Measurements from ENCODE around the gene SP9.

SP9 gene

DNA sequence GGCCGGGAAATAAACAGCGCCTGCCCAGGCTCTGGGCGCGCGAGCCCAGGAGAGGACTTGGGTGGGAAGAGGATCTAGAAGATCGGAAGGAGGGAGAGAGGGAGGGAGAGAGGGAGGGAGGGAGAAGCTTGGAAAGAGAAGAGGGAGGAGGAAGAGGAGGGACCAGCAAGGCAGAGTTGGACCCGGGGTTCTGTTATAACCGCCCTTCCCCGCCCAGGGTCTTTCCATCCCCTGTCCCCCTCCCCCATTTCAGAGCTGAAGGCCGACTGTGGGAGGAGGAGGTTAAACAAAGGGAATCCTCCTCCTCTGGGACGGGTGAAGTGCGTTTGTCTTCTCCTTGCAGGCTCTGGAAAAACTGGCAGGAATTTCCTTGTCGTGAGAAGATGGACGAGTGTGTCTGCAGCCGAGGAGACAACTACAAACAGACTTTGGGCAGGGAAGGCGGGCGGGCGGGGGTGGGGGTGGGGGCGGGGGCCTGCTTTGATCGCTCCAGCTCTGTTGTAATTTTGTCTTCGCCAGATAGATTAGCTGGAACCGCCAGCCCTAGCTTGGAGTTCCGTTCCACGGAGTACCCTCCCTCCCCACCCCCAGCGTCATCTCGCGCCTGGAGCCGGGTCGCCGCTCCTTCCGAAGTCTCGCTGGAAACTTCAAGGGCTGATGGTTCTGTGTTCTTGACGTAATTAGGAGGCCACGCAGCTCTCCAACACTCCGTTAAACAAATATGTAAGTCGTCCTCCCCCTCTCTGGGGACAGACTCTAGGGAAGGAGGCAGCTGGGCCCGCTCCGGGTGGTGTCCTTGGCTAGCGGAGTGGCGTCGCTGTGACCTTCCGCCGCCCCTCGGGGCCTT is 6.4 kb upstream of the SP9 start:
- no peak for DNase-seq (ENCODE audit: low read depth)
- H3K4me3 ChIP-seq (ENCODE audit: low read depth, low read length), result no peak overlapping the region
- in situ Hi-C loops (cut with HindIII; ENCODE audit: low sequenced_read_pairs), result loop anchor here (25.0 kb wide), 1 partner anchor 916 kb away; no protein-coding TSS in a partner anchor
- TF ChIP-seq, protein P1, sequence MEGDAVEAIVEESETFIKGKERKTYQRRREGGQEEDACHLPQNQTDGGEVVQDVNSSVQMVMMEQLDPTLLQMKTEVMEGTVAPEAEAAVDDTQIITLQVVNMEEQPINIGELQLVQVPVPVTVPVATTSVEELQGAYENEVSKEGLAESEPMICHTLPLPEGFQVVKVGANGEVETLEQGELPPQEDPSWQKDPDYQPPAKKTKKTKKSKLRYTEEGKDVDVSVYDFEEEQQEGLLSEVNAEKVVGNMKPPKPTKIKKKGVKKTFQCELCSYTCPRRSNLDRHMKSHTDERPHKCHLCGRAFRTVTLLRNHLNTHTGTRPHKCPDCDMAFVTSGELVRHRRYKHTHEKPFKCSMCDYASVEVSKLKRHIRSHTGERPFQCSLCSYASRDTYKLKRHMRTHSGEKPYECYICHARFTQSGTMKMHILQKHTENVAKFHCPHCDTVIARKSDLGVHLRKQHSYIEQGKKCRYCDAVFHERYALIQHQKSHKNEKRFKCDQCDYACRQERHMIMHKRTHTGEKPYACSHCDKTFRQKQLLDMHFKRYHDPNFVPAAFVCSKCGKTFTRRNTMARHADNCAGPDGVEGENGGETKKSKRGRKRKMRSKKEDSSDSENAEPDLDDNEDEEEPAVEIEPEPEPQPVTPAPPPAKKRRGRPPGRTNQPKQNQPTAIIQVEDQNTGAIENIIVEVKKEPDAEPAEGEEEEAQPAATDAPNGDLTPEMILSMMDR (IDR thresholded peaks at IDR 0.05; ENCODE audit: low read depth, low read length, missing control alignments), result no peak

DNA sequence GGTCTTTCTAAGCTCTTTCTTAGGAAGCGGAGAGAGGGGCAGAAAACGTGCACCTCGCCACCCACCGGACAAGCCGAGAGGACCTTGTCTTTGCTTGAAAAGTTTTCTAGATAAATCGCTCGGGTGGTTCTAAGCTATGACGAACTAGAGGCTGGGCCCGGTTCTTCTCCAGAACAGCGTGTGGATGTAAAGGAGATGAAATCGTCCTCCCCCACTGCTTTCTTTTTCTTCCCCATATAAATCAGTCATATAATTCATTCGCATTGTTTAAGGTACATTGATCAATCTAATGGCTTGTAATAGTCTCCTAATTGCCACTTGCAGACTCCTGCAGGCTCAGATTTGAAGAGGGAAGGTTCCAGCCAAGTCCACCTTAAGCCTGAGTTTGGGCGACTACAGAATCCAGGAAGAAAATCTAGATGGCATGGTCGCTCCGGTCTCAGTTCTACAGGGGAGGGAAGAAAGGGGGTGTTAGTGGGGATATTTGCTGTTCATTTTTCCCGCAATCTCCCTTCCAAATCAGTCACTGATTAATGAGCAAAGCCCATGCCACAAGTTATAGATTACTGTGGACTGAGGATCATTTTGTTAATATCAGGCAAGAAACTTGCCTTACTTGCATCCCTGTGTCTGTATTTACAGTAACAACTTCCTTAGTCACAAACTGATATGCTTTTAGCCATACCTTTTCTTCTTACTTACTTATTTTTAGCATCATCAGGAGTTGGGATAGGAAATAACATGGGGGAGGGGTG is 5.6 kb upstream of the SP9 start:
- DNase-seq (ENCODE audit: low read depth), result no peak
- in situ Hi-C loops (cut with HindIII; ENCODE audit: low sequenced_read_pairs), result loop anchor here (25.0 kb wide), 1 partner anchor 917 kb away; no protein-coding TSS in a partner anchor
- TF ChIP-seq, protein P1 (IDR thresholded peaks at IDR 0.05; ENCODE audit: low read depth, low read length, missing control alignments), result no peak
- no peak overlapping the region for H3K4me3 ChIP-seq (ENCODE audit: low read depth, low read length)

DNA sequence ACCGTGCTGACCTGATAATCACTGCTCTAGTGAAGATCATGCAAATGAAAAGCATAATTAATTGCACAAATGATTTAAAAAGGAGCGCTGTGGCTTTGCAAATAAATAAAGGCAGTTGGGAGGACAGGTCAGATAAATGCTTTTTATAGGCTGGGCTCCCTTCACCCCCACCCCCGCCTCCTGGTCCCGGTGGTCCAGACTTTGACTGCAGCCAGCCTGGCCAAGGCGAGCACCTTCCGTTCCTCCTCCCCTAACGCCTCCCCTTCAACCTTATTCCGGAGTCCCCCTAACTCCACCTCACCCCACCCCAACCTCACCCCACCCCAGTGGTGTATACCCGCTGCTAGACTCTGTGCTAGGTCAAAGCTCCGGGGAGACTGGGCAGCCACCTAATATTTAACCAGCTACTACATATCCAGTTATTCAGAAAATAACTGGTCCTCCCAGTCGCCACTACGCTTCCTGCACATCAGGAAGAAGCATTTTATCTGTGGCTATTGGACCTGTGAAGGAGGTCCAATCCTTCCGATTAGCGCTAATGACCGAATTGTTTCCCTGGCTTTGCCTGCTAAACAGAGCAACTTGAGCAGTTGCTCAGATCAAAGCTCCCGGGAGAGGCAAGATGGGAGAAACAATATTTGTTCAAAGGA is 3.7 kb upstream of the SP9 start:
- no peak overlapping the region for H3K4me3 ChIP-seq (ENCODE audit: low read depth, low read length)
- TF ChIP-seq, protein P1 (IDR thresholded peaks at IDR 0.05; ENCODE audit: low read depth, low read length, missing control alignments), result no peak
- in situ Hi-C loops (cut with HindIII; ENCODE audit: low sequenced_read_pairs), result loop anchor here (25.0 kb wide), 1 partner anchor 919 kb away; no protein-coding TSS in a partner anchor
- DNase-seq (ENCODE audit: low read depth), result no peak

DNA sequence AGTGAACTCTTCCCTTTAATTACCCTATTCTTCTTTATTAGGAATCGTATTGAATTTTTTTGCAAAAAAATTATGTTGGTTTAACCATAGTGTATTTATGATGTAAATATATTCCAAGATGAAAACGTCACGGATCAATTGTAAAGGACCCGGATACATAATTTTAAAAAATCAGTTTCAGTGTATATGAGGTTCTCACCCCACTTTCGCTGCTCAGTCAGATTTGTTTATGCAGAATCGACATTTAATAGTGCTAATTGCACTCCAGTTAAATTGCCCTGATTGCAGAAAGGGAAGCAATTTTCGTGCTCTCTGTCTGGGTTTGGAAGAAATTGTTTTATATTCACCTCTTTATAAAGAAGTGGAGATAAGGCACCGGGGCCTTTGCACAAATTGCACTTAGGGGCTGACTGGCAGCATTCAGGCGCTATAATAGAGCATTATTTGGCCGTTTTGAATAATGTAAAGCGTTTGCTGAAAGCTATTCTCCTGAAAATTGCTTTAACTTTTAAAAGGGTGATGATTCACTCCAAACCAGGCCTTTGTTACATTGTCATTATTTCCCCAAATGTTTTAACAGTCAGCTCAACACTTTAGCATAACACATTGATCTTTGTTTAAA is 3.0 kb upstream of the SP9 start:
- TF ChIP-seq, protein P1 (IDR thresholded peaks at IDR 0.05; ENCODE audit: low read depth, low read length, missing control alignments), result no peak
- in situ Hi-C loops (cut with HindIII; ENCODE audit: low sequenced_read_pairs), result loop anchor here (25.0 kb wide), 1 partner anchor 919 kb away; no protein-coding TSS in a partner anchor

DNA sequence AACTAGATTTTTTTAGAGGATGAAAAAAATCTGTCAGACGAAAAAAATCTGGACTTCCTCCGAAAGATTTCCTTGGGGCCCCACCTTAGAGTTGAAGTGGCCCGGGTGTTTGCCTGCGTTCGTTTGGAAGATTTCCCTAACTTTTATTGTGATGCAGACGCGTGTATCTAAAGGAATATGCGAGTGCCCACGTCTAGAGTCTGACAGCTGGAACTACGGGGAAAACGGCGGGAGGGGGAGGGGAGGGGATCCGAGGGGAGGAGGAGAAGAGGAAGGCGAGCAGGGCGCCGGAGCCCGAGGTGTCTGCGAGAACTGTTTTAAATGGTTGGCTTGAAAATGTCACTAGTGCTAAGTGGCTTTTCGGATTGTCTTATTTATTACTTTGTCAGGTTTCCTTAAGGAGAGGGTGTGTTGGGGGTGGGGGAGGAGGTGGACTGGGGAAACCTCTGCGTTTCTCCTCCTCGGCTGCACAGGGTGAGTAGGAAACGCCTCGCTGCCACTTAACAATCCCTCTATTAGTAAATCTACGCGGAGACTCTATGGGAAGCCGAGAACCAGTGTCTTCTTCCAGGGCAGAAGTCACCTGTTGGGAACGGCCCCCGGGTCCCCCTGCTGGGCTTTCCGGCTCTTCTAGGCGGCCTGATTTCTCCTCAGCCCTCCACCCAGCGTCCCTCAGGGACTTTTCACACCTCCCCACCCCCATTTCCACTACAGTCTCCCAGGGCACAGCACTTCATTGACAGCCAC is 2.4 kb upstream of the SP9 start:
- H3K4me3 ChIP-seq (ENCODE audit: low read depth, low read length), result no peak overlapping the region
- DNase-seq (ENCODE audit: low read depth), result no peak
- in situ Hi-C loops (cut with HindIII; ENCODE audit: low sequenced_read_pairs), result loop anchor here (25.0 kb wide), 1 partner anchor 920 kb away; no protein-coding TSS in a partner anchor
- TF ChIP-seq, protein P1 (IDR thresholded peaks at IDR 0.05; ENCODE audit: low read depth, low read length, missing control alignments), result no peak

More for the DNA sequence above, 3.0 kb upstream of the SP9 start:
- no peak overlapping the region for H3K4me3 ChIP-seq (ENCODE audit: low read depth, low read length)
- DNase-seq (ENCODE audit: low read depth), result no peak

Data from astrocyte of the cerebellum (primary cell).